Upper lobe of left lung (tissue), 6 donors: ENCODE data around the gene VPS33A. TPM values are rescaled to one million over a fixed set of nuclear protein-coding genes. Genes with fewer than 3 reads are reported as not detected.

Experiments
- ATAC-seq, 2 donors: fragments of 200-7000 bp; cut with Tn5 transposase; one replicate each; pipeline ENCODE4 v1.9.1; 2022; ENCODE audit warnings: mild to moderate bottlenecking in 2 of 2, moderate library complexity in 2 of 2; ENCODE audit not compliant: low FRiP score in 2 of 2
- DNase-seq, 2 donors: peaks; one replicate each; pipeline ENCODE4 v3.0.0-alpha.2; 2019 to 2020
- H3K27ac ChIP-seq, 4 donors: fragments of 200-600 bp; sonication (generic); one replicate each; pipeline ENCODE4 v1.5.1; 2016 to 2019
- H3K27me3 ChIP-seq, 4 donors: fragments of 200-600 bp; sonication (generic); one replicate each; pipeline ENCODE4 v1.5.1; 2017 to 2019
- H3K36me3 ChIP-seq, 4 donors: fragments of 200-600 bp; sonication (generic); one replicate each; pipeline ENCODE4 v1.5.1; 2016 to 2019
- H3K4me1 ChIP-seq, 4 donors: fragments of 200-600 bp; sonication (generic); one replicate each; pipeline ENCODE4 v1.5.1; 2018 to 2019
- H3K4me3 ChIP-seq, 4 donors: fragments of 200-600 bp; sonication (generic); one replicate each; pipeline ENCODE4 v1.5.1; 2017 to 2019; ENCODE audit warnings: mild to moderate bottlenecking in 2 of 4, moderate library complexity in 1 of 4
- H3K9me3 ChIP-seq, 4 donors: fragments of 200-600 bp; sonication (generic); one replicate each; pipeline ENCODE4 v1.5.1; 2018 to 2019
- CTCF ChIP-seq, 6 experiments: fragments of 450-650 bp in 4 of 6; fragments of 200-600 bp in 2 of 6; sonication (generic) in 2 of 6; IDR thresholded peaks; one replicate each; pipeline ENCODE4 v1.5.1; 2016 to 2019; ENCODE audit warnings: antibody characterized with exemption in 6 of 6
- EP300 ChIP-seq, 4 donors: sonication (generic); formaldehyde crosslinking; IDR thresholded peaks; one replicate each; pipeline ENCODE4 v1.5.1; 2017; ENCODE audit warnings: antibody characterized with exemption in 4 of 4, control low read depth in 2 of 4
- POLR2A ChIP-seq, 4 donors: fragments of 450-650 bp; IDR thresholded peaks; one replicate each; pipeline ENCODE4 v1.5.1; 2016 to 2017; ENCODE audit warnings: antibody characterized with exemption in 4 of 4, mild to moderate bottlenecking in 2 of 4
- POLR2AphosphoS5 ChIP-seq, 2 donors: sonication (generic); formaldehyde crosslinking; IDR thresholded peaks; one replicate each; pipeline ENCODE4 v1.5.1; 2017; ENCODE audit warnings: antibody characterized with exemption in 2 of 2
- WGBS, 2 donors: methylation state at CpG; one replicate each; pipeline ENCODE4 v1.1.5; 2017 to 2018; 5-methylcytosine and 5-hydroxymethylcytosine counted together
- total RNA-seq, 6 donors: library from RNA; depleted of rRNA in 4 of 6; stranded (reverse); fragments of >200 nt in 4 of 6; gene quantifications; one replicate each; pipeline versions ENCODE4 v1.1.0 to v1.2.1, GENCODE V29; 2016 to 2021
- donor health status: DM: no; HTN: no; CAD: no; lungs with moderate emphysema.
- donor health status: DM: no; HTN: yes; CAD: no; lungs with severe emphysema.

Gene VPS33A
- total RNA-seq, 6 donors from 2014 or later = 7.3 to 18.5 (median 14.5) TPM

GRCh38 chr12:122225683-122226365, 40.5 kb downstream of the VPS33A start, which contains the start of gene DIABLO:
DIABLO (minus strand) TSS chr12:122226052; CDS start chr12:122226014, 38 bp downstream.
- ATAC-seq (peak; percentile 98 to 100), DNase-seq (peak; percentile 100)
- peak within 1 kb of the TSS; percentile 90 to 95 (median 92) for H3K27ac ChIP-seq
- 2% methylated on average over 12 of the region's 74 CpGs; no CpG with 5 or more reads in 1 of the 2 donors for WGBS, 2 donors
- H3K4me3 ChIP-seq = peak within 1 kb of the TSS; percentile 56 to 91 (median 70)
- no peaks in the 10 kb centered on the region for H3K9me3 ChIP-seq
- peaks cover 16 to 26% (median 19%) of the 10 kb centered on the region in 4 donors for H3K4me1 ChIP-seq
- H3K27me3 ChIP-seq = no peaks in the 10 kb centered on the region
- TF ChIP-seq POLR2A (IDR thresholded peaks at IDR 0.05) = peak in 3 of 4 donors; percentile 82 to 98 (median 98)
- peak in 1 of 4 donors; percentile 92 for TF ChIP-seq EP300 (IDR thresholded peaks at IDR 0.05)
- TF ChIP-seq CTCF (IDR thresholded peaks at IDR 0.05) = peak in 1 of 6 experiments; percentile 34
- TF ChIP-seq POLR2AphosphoS5 (IDR thresholded peaks at IDR 0.05) = peak; percentile 98
- peaks cover 0 to 46% (median 20%) of the 10 kb centered on the region in 4 donors for H3K36me3 ChIP-seq

- no peaks in the 10 kb centered on the region for H3K4me1 ChIP-seq
- H3K9me3 ChIP-seq = no peaks in the 10 kb centered on the region
- H3K27ac ChIP-seq = no peak overlapping the region
- no peak for TF ChIP-seq EP300 (IDR thresholded peaks at IDR 0.05)
- no peak for TF ChIP-seq CTCF (IDR thresholded peaks at IDR 0.05)
- TF ChIP-seq POLR2AphosphoS5 (IDR thresholded peaks at IDR 0.05) = no peak
- no peak for TF ChIP-seq POLR2A (IDR thresholded peaks at IDR 0.05)
- ATAC-seq (no peak), DNase-seq (no peak)
- H3K4me3 ChIP-seq = no peak overlapping the region
- H3K27me3 ChIP-seq = no peaks in the 10 kb centered on the region
- WGBS, 2 donors = 85 to 100% methylated on average over 1 of the region's 1 CpG
- H3K36me3 ChIP-seq = peaks cover 36 to 95% (median 84%) of the 10 kb centered on the region in 4 donors
Measured at GRCh38 chr12:122216445-122216844, 49.8 kb downstream of the VPS33A start.

GRCh38 chr12:122215771-122216170, 50.5 kb downstream of the VPS33A start:
- Histone ChIP-seq H3K9me3 (no peaks in the 10 kb centered on the region), H3K36me3 (peaks cover 36 to 95% (median 83%) of the 10 kb centered on the region in 4 donors), H3K4me3 (no peak overlapping the region), H3K27me3 (no peaks in the 10 kb centered on the region), H3K4me1 (no peaks in the 10 kb centered on the region), H3K27ac (no peak overlapping the region)
- TF ChIP-seq CTCF (IDR thresholded peaks at IDR 0.05) (no peak), EP300 (IDR thresholded peaks at IDR 0.05) (no peak), POLR2A (IDR thresholded peaks at IDR 0.05) (no peak), POLR2AphosphoS5 (IDR thresholded peaks at IDR 0.05) (no peak)
- no peak for DNase-seq
- 92 to 95% methylated on average over 5 of the region's 5 CpGs for WGBS, 2 donors
- ATAC-seq = no peak

- no peak for TF ChIP-seq POLR2A (IDR thresholded peaks at IDR 0.05)
- no peak for TF ChIP-seq POLR2AphosphoS5 (IDR thresholded peaks at IDR 0.05)
- no peak for TF ChIP-seq EP300 (IDR thresholded peaks at IDR 0.05)
- TF ChIP-seq CTCF (IDR thresholded peaks at IDR 0.05) = no peak
- H3K36me3 ChIP-seq = peaks cover 16 to 65% (median 52%) of the 10 kb centered on the region in 4 donors
- H3K27ac ChIP-seq = no peak overlapping the region
- no peak for ATAC-seq
- H3K9me3 ChIP-seq = no peaks in the 10 kb centered on the region
- 91 to 93% methylated on average over 17 to 18 of the region's 18 CpGs for WGBS, 2 donors
- peaks cover 0 to 13% (median 9%) of the 10 kb centered on the region in 4 donors for H3K27me3 ChIP-seq
- H3K4me3 ChIP-seq = no peak overlapping the region
- H3K4me1 ChIP-seq = peaks cover 12 to 29% (median 14%) of the 10 kb centered on the region in 4 donors
- DNase-seq = no peak
Measured at GRCh38 chr12:122208073-122208820, 58.0 kb downstream of the VPS33A start.
